K562 (cell line): ENCODE results near the gene GFOD2. TPM values are rescaled to one million over a fixed set of nuclear protein-coding genes. Genes with fewer than 3 reads are reported as not detected.

Experiments
- ATAC-seq: fragments of 200-7000 bp; cut with Tn5 transposase; 3 replicates; pipeline ENCODE4 v1.9.1; 2020; ENCODE audit warnings: moderate library complexity
- BruUV-seq: library from RNA; stranded (reverse); fragments of 400-500 nt; replicated peaks from 2 replicates; lab custom pipeline; 2021; lab: Mats Ljungman, UMichigan
- CTCF ChIA-PET: fragments of 300-600 bp; formaldehyde crosslinking; extraction: SDS; loops from one replicate; lab custom pipeline; 2021; ENCODE audit warnings: low intra/inter-chr PET ratio; lab: Yijun Ruan, JAX
- POLR2A ChIA-PET: fragments of 300-600, 350-650 bp; sonication (Branson Sonifier 250); formaldehyde crosslinking; extraction: SDS; loops from one replicate; lab custom pipeline; 2021; ENCODE audit warnings: antibody characterized with exemption, inconsistent platforms; lab: Yijun Ruan, JAX
- DNase-seq, 4 experiments: peaks; one replicate each; pipeline versions ENCODE4 v3.0.0 to v3.0.0-alpha.2; 2011 to 2018; ENCODE audit warnings: low spot score in 3 of 4, mixed read lengths in 3 of 4; ENCODE audit errors: extremely low read depth in 1 of 4
- FAIRE-seq: peaks from 2 replicates; lab custom pipeline; 2011; peaks lifted over from hg19 to GRCh38; lab: Jason Lieb, UNC
- H2AFZ ChIP-seq: 2 replicates; pipeline ENCODE4 v1.6.0; 2011; ENCODE audit warnings: low read depth, low read length, control low read depth, inconsistent platforms
- H3K27ac ChIP-seq: fragments of 200-600 bp; 3 replicates; pipeline ENCODE4 v1.8.0; 2011; ENCODE audit warnings: low read depth, mild to moderate bottlenecking, control low read depth, inconsistent platforms, low read length, moderate library complexity, mixed read lengths; ENCODE audit errors: extremely low read depth
- H3K27me3 ChIP-seq, 2 experiments: fragments of 300-600 bp in 1 of 2; 2 replicates in 1 of 2; 3 replicates in 1 of 2; pipeline versions ENCODE4 v1.6.0 to v1.8.0; 2011; ENCODE audit warnings: inconsistent platforms in 2 of 2, low read length in 2 of 2, mild to moderate bottlenecking in 1 of 2, mixed read lengths in 1 of 2, moderate library complexity in 1 of 2; ENCODE audit not compliant: control insufficient read depth in 2 of 2, insufficient read depth in 2 of 2
- H3K36me3 ChIP-seq: fragments of 300-600 bp; 3 replicates; pipeline ENCODE4 v1.8.0; 2011; ENCODE audit warnings: mild to moderate bottlenecking, low read length, inconsistent platforms; ENCODE audit not compliant: control insufficient read depth, insufficient read depth
- H3K4me1 ChIP-seq, 2 experiments: fragments of 200-600 bp in 1 of 2; replicated peaks in 1 of 2; 2 replicates in 1 of 2; 3 replicates in 1 of 2; pipeline versions ENCODE4 v1.5.1 to v1.8.0; 2011; ENCODE audit warnings: inconsistent platforms in 2 of 2, low read length in 2 of 2, mild to moderate bottlenecking in 1 of 2, mixed read lengths in 1 of 2, moderate library complexity in 1 of 2; ENCODE audit not compliant: control insufficient read depth in 2 of 2, insufficient read depth in 2 of 2
- H3K4me2 ChIP-seq: 2 replicates; pipeline ENCODE4 v1.6.1; 2011; ENCODE audit warnings: low read length, control low read depth, inconsistent platforms, mixed read lengths; ENCODE audit not compliant: insufficient read depth
- H3K4me3 ChIP-seq: fragments of 200-600 bp; sonication (generic), shearing (Covaris generic); 2 replicates; pipeline ENCODE4 v1.5.1; 2016; ENCODE audit warnings: control low read depth, inconsistent platforms
- H3K79me2 ChIP-seq: fragments of 200-600 bp; 3 replicates; pipeline ENCODE4 v1.8.0; 2011; ENCODE audit warnings: low read length, inconsistent platforms; ENCODE audit not compliant: control insufficient read depth, insufficient read depth
- H3K9ac ChIP-seq, 2 experiments: 2 replicates each; pipeline versions ENCODE4 v1.6.0 to v1.6.1; 2011; ENCODE audit warnings: low read depth in 2 of 2, low read length in 2 of 2, control low read depth in 1 of 2, inconsistent platforms in 1 of 2, mild to moderate bottlenecking in 1 of 2, mixed read lengths in 1 of 2; ENCODE audit not compliant: insufficient read depth in 1 of 2
- H3K9me1 ChIP-seq: one replicate; pipeline ENCODE4 v1.6.0; 2011; ENCODE audit warnings: inconsistent platforms, mild to moderate bottlenecking, low read length, moderate library complexity; ENCODE audit not compliant: control insufficient read depth, insufficient read depth
- H3K9me3 ChIP-seq: replicated peaks from 2 replicates; pipeline ENCODE4 v1.5.1; 2011; ENCODE audit warnings: low read depth, low read length, inconsistent platforms; ENCODE audit not compliant: control insufficient read depth, insufficient read depth
- H4K20me1 ChIP-seq: replicated peaks from 2 replicates; pipeline ENCODE4 v1.6.1; 2011; ENCODE audit warnings: low read length, inconsistent platforms, mixed read lengths; ENCODE audit not compliant: control insufficient read depth, insufficient read depth
- ARID2 ChIP-seq: fragments of 450-650 bp; IDR thresholded peaks from 2 replicates; pipeline ENCODE4 v1.6.1; 2017; ENCODE audit warnings: antibody characterized with exemption, mild to moderate bottlenecking
- ARID3B ChIP-seq: fragments of 250-450 bp; sonication (Bioruptor Pico); IDR thresholded peaks from 2 replicates; pipeline ENCODE4 v1.4.0; 2020; ENCODE audit warnings: borderline replicate concordance
- BHLHE40 ChIP-seq: IDR thresholded peaks from 2 replicates; pipeline ENCODE4 v1.6.1; 2011; ENCODE audit warnings: low read length, improper control_type of control experiment
- CREBBP ChIP-seq: IDR thresholded peaks from one replicate; pipeline ENCODE4 v1.6.1; 2012; ENCODE audit warnings: low read depth, mild to moderate bottlenecking, control low read depth, inconsistent platforms, low read length
- HMGN3 ChIP-seq: IDR thresholded peaks from 2 replicates; pipeline ENCODE4 v1.6.1; 2011; ENCODE audit warnings: borderline replicate concordance, low read depth, mild to moderate bottlenecking, mixed read lengths, low read length; ENCODE audit not compliant: insufficient read length; ENCODE audit errors: extremely low read depth
- RBFOX2 ChIP-seq: fragments of 200-400 bp; formaldehyde crosslinking; IDR thresholded peaks from 2 replicates; pipeline ENCODE4 v1.6.1; 2017; ENCODE audit warnings: low read depth, mild to moderate bottlenecking, low read length, moderate library complexity
- TSC22D4 ChIP-seq: fragments of 450-650 bp; IDR thresholded peaks from 2 replicates; pipeline ENCODE4 v1.6.1; 2016; ENCODE audit warnings: missing genetic modification characterization, missing biosample characterization, control low read depth
- ZNF311 ChIP-seq: fragments of 250-450 bp; sonication (Bioruptor Pico); IDR thresholded peaks from 2 replicates; pipeline ENCODE4 v1.4.0; 2020; ENCODE audit warnings: mild to moderate bottlenecking, moderate library complexity
- WGBS: fragments of 100-300 bp; shearing (Covaris generic); methylation state at CpG from one replicate; pipeline ENCODE4 v1.1.6; 2016; ENCODE audit warnings: low coverage, mixed read lengths; ENCODE audit not compliant: insufficient coverage; ENCODE audit errors: missing lambda C conversion rate; 5-methylcytosine and 5-hydroxymethylcytosine counted together
- in situ Hi-C: fragments of 300-500 bp; cut with MboI; formaldehyde crosslinking; loops from 4 replicates; pipeline ENCODE4 v1.15.0; 2018; ENCODE audit warnings: inconsistent platforms, mixed read lengths
- intact Hi-C: fragments of 100-400 bp; cut with micrococcal nuclease; formaldehyde crosslinking; loops from 2 replicates; pipeline ENCODE4 v1.14.2; 2022
- polyA plus RNA-seq, 8 experiments: library from polyadenylated mRNA; depleted of rRNA in 4 of 8; stranded (reverse) in 5 of 8; unstranded in 3 of 8; fragments of >200 nt; fragmentation: Nextera tagmentation in 2 of 8; fragmentation: Illumina TruSeq in 1 of 8; extraction: Ambion mirVana in 2 of 8; extraction: Trizol in 1 of 8; gene quantifications; 2 replicates each; pipeline versions ENCODE4 v1.2.1 to v1.2.3, GENCODE V29; 2011 to 2014; ENCODE audit warnings: inconsistent platforms in 1 of 8, missing spikeins in 1 of 8
- total RNA-seq, 7 experiments: library from RNA; depleted of rRNA in 6 of 7; stranded (reverse); fragments of >200 nt in 6 of 7; fragmentation: Illumina TruSeq in 2 of 7; extraction: Trizol in 2 of 7; gene quantifications; 2 replicates each; pipeline versions ENCODE4 v1.2.1 to v1.2.3, GENCODE V29; 2011 to 2021; ENCODE audit warnings: low replicate concordance in 1 of 7

Gene GFOD2
- total and polyA plus RNA-seq, 9 of the 15 experiments (the other 6 are each of a cell fraction or from before 2014, with no cell fraction given), result 1.9 to 15.8 (median 11.1) TPM

GRCh38 chr16:67657751-67658518, 61.2 kb downstream of the GFOD2 start:
- Histone ChIP-seq H3K27ac (no peak overlapping the region), H3K4me3 (no peak overlapping the region), H4K20me1 (peaks cover 13% of the 10 kb centered on the region; the same call in 1 of the 2 replicates), H3K79me2 (peaks cover 14% of the 10 kb centered on the region), H3K4me2 (no peak overlapping the region), H3K4me1 (peaks cover 4 to 63% of the 10 kb centered on the region in 2 experiments), H3K36me3 (peaks cover 16% of the 10 kb centered on the region), H3K9me1 (no peaks in the 10 kb centered on the region), H3K9me3 (no peaks in the 10 kb centered on the region), H2AFZ (no peak overlapping the region), H3K9ac (0 out of 4 replicates have a peak overlapping the region, but pooled peaks of 1 of the 2 experiments have one; percentile 28), H3K27me3 (peaks cover 0 to 14% of the 10 kb centered on the region in 2 experiments; a peak in 2 of 5 replicates)
- BruUV-seq, result no TSS peak
- CTCF ChIA-PET, result no interaction called here
- 87% methylated on average over 16 of the region's 18 CpGs for WGBS
- ATAC-seq (no peak), FAIRE-seq (no peak), DNase-seq (no peak)
- 0 out of 2 replicates have a peak, but pooled peaks have one; percentile 27 for TF ChIP-seq RBFOX2
- no peak for TF ChIP-seq ZNF311 (CRISPR knock-in tag)
- intact Hi-C loops, result no loop called here
- in situ Hi-C loops, result no loop called here
- POLR2A ChIA-PET, result interaction anchor here (0.6 to 1.0 kb wide), 5 partner anchors 25 to 526 kb away, joined by 3 to 4 read pairs (median 3); no protein-coding TSS in a partner anchor

DNA sequence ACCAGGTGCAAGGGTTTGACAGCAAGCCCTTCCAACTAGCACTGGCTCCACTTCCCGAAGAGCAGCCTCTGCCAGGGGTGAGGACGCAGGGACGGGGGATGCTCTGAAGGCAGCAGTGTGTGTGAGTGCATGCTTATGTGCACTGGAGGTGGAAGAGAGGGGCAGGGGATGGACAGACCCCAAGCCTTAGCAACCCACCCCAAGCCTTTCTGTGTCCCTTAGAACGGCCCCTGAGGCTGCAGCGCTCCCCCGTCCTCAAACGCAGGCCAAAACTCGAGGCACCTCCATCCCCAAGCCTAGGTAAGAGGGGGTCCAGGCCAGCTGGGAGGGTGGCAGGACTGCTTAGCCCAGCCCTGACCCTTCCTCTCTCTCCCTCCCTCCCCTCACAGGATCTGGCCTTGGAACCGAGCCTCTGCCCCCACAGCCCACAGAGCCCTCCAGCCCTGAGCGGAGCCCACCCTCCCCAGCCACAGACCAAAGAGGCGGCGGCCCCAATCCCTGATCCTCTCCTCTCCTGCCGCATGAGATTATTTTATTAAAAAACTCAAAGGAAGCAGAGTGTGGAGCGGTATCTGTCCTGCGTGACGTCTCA, 62.0 kb downstream of the GFOD2 start:
- FAIRE-seq, result no peak
- in situ Hi-C loops, result no loop called here
- ATAC-seq, result no peak
- Histone ChIP-seq H4K20me1 (peaks cover 13% of the 10 kb centered on the region; the same call in 1 of the 2 replicates), H3K9me1 (no peaks in the 10 kb centered on the region), H3K4me3 (no peak overlapping the region), H3K79me2 (peaks cover 14% of the 10 kb centered on the region), H3K9me3 (no peaks in the 10 kb centered on the region), H3K4me1 (peaks cover 4 to 66% of the 10 kb centered on the region in 2 experiments), H3K4me2 (no peak overlapping the region), H3K27me3 (peaks cover 0 to 17% of the 10 kb centered on the region in 2 experiments; a peak in 2 of 5 replicates), H3K27ac (no peak overlapping the region), H2AFZ (no peak overlapping the region), H3K36me3 (peaks cover 16% of the 10 kb centered on the region), H3K9ac (no peak overlapping the region)
- no peak for TF ChIP-seq TSC22D4 (tag)
- TF ChIP-seq ARID2, result no peak
- no peak for TF ChIP-seq CREBBP
- TF ChIP-seq BHLHE40, result no peak
- no peak for TF ChIP-seq HMGN3
- no peak for TF ChIP-seq ARID3B (CRISPR knock-in tag)
- BruUV-seq, result no TSS peak
- WGBS, result 86% methylated on average over 12 of the region's 16 CpGs
- intact Hi-C loops, result no loop called here
- DNase-seq, result no peak
- ChIA-PET POLR2A (interaction anchor here (0.6 to 1.0 kb wide), 2 partner anchors 113 to 116 kb away, joined by 3 read pairs; no protein-coding TSS in a partner anchor), CTCF (no interaction called here)
